ENCODE data around the gene NXPE4.
"Not testable (repeated sequence)": the region's sequence is repeated elsewhere in the genome, so short reads cannot be mapped to it uniquely, and the experiment has no call there.

NXPE4 gene
- total RNA-seq, result 0 reads per million in 2 experiments

DNA sequence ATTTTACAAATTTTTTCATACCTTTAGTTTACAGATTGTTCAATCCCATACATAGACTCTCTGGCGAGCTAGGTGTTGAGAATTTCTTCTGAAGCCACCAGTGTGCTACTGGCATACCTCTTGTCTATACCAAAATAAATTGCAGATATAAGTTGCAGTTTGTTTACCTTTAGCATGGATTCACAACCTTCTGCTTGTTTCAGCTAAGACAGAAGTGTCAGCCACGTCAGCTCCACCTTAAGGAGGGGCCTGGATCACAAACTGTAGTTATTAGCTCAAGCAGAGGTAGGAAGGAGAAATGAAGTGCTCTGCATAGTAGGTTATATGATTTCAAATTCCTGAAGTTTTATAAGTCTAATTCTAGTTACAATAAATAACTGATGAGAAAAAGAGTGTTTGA lies at the start of gene NXPE4:
Gene NXPE4 (minus strand): TSS at position 216 of the 400 bp plus-strand sequence. CDS start 1,027 bp downstream, outside the sequence.
- DNase-seq (ENCODE audit: low read depth), result no peak

- DNase-seq (ENCODE audit: low read depth), result not testable (repeated sequence)
Measured at GRCh38 chr11:114639440-114639839, 43.9 kb upstream of the NXPE4 start.

GRCh38 chr11:114631445-114631965 lies 35.9 kb upstream of the NXPE4 start:
- DNase-seq (ENCODE audit: low read depth), result not testable (repeated sequence)

- DNase-seq (ENCODE audit: low read depth), result no peak
Measured at GRCh38 chr11:114625294-114625693, 29.7 kb upstream of the NXPE4 start.

DNA sequence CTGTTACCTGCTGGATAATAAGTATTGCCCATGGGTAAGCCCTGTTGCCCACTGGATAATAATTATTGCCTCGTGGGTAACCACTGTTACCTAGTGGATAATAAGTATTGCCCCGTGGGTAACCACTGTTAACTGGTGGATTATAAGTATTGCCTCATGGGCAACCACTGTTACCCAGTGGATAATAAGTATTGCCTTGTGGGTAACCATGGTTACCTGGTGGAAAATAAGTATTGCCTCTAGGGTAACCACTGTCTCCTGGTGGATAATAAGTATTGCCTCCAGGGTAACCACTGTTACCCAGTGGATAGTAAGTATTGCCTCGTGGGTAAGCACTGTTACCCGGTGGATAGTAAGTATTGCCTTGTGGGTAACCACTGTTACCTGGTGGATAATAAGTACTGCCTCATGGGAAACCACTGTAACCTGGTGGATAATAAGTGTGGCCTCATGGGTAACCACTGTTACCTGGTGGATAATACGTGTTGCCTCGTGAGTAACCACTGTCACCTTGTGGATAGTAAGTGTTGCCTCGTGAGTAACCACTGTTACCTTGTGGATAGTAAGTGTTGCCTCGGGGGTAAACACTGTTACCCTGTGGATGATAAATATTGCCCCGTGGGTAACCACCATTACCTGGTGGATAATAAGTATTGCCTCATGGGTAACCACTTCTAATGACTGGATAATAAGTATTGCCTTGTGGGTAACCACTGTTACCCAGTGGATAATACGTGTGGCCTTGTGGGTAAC lies 29.0 kb upstream of the NXPE4 start:
- DNase-seq (ENCODE audit: low read depth), result no peak

- no peak for DNase-seq (ENCODE audit: low read depth)
Measured at GRCh38 chr11:114623720-114624119, 28.1 kb upstream of the NXPE4 start.

- no peak for DNase-seq (ENCODE audit: low read depth)
Measured at GRCh38 chr11:114622858-114623257, 27.3 kb upstream of the NXPE4 start.

GRCh38 chr11:114621950-114622809 lies 26.6 kb upstream of the NXPE4 start:
- no peak for DNase-seq (ENCODE audit: low read depth)

- no peak for DNase-seq (ENCODE audit: low read depth)
Measured at GRCh38 chr11:114621072-114621471, 25.5 kb upstream of the NXPE4 start.

DNA sequence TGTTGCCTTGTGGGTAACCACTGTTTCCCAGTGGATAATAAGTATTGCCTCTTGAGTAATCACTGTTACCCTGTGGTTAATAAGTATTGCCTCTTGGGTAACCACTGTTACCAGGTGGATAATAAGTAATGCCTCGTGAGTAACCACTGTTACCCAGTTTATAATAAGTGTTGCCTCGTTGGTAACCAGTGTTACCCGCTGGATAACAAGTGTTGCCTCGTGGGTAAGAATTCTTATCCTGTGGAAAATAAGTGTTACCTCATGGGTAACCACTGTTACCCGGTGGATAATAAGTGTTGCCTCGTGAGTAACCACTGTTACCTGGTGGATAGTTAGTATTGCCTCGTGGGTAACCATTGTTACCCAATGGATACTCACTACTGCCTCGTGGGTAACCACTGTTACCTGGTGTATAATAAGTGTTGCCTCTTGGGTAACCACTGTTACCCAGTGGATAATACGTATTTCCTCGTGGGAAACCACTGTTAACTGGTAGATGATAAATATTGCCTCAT lies 24.1 kb upstream of the NXPE4 start:
- DNase-seq (ENCODE audit: low read depth), result no peak

- no peak for DNase-seq (ENCODE audit: low read depth)
Measured at GRCh38 chr11:114618139-114618538, 22.6 kb upstream of the NXPE4 start.

- DNase-seq (ENCODE audit: low read depth), result no peak
Measured at GRCh38 chr11:114617157-114618124, 21.9 kb upstream of the NXPE4 start.

DNA sequence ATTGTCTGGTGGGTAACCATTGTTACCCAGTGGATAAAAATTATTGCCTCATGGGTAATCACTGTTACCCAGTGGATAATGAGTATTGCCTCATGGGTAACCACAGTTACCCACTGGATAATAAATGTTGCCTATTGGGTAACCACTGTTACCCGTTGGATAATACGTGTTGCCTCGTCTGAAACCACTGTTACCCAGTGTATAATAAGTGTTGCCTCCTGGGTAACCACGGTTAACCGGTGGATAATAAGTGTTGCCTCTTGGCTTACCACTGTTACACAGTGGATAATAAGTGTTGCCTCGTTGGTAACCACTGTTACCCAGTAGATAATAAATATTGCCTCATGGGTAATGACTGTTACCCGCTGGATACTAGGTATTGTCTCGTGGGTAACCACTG lies 20.9 kb upstream of the NXPE4 start:
- no peak for DNase-seq (ENCODE audit: low read depth)

GRCh38 chr11:114615448-114616361 lies 20.1 kb upstream of the NXPE4 start:
- no peak for DNase-seq (ENCODE audit: low read depth)

DNA sequence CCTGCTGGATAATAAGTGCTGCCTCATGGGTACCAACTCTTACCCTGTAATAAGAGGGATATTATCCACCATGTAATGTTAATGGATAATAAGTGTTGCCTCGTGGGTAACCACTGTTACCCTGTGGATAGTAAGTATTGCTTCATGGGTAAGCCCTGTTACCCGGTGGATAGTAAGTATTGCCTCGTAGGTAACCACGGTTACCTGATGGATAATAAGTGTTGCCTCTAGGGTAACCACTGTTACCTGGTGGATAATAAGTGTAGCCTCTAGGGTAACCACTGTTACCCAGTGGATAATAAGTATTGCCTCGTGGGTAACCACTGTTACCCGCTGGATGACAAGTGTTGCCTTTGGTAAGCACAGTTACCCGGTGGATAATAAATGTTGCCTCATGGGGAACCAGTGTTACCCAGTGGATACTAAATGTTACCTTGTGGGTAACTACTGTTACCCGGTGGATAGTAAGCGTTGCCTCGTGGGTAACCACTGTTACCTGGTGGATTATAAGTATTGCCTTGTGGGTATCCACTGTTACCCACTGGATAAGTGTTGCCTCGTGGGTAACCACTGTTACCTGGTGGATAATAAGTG lies 18.6 kb upstream of the NXPE4 start:
- DNase-seq (ENCODE audit: low read depth), result no peak

DNA sequence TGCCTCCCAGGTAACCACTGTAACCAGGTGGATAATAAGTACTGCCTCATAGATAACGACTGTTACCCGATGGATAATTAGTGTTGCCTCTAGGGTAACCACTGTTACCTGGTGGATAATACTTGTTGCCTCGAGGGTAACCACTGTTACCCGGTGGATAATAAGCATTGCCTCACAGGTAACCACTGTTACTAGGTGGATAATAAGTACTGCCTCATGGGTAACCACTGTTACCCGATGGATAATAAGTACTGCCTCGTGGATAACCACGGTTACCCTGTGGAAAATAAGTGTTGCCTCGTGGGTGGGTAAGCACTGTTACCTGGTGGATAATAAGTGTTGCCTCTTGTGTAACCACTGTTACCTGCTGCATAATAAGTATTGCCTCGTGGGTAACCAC lies 17.5 kb upstream of the NXPE4 start:
- not testable (repeated sequence) for DNase-seq (ENCODE audit: low read depth)

DNA sequence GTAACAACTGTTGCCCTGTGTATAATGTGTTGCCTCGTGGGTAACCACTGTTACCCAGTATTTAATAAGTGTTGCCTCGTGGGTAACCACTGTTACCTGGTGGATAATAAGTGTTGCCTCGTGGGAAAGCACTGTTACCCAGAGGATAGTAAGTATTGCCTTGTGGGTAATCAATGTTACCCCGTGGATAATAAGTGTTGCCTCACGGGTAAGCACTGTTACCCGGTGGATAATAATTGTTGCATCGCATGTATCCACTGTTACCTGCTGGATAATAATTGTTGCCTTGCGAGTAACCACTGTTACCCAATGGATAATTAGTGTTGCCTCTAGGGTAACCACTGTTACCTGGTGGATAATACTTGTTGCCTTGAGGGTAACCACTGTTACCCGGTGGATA lies 17.1 kb upstream of the NXPE4 start:
- DNase-seq (ENCODE audit: low read depth), result no peak

GRCh38 chr11:114612199-114612598 lies 16.6 kb upstream of the NXPE4 start:
- not testable (repeated sequence) for DNase-seq (ENCODE audit: low read depth)

DNA sequence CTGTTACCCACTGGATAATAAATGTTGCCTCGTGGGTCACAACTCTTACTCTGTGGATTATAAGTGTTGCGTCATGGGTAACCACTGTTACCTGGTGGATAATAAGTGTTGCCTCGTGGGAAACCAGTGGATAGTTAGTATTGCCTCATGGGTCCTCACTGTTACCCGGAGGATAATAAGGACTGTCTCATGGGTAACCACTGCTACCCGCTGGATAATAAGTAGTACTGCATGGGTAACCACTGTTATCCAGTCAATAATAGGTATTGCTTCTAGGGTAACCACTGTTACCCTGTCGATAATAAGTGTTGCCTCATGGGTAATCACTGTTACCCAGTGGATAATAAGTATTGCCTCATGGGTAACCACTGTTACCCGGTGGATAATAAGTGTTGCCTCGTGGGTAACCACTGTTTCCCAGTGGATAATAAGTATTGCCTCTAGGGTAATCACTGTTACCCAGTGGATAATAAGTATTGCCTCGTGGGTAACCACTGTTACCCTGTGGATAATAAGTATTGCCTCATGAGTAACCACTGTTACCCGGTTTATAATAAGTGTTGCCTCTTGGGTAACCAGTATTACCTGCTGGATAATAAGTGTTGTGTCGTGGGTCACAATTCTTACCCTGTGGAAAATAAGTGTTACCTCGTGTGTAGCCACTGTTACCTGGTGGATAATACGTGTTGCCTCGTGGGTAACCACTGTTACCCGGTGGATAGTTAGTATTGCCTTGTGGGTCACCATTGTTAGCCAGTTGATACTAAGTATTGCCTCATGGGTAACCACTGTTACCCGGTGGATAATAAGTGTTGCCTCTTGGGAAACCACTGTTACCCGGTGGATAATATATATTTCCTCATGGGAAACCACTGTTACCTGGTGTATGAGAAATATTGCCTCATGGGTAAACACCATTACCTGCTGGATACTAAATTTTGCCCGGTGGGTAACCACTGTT lies 15.7 kb upstream of the NXPE4 start:
- no peak for DNase-seq (ENCODE audit: low read depth)
